H9 (cell line): ENCODE results near the gene ZNF561. TPM values are rescaled to one million over a fixed set of nuclear protein-coding genes. Genes with fewer than 3 reads are reported as not detected.

Source experiments
- DNase-seq: peaks from one replicate; pipeline ENCODE4 v3.0.0-alpha.2; 2017
- H2AFZ ChIP-seq: one replicate; pipeline ENCODE4 v1.6.1; 2013; ENCODE audit warnings: mild to moderate bottlenecking, low read length, control low read depth, moderate library complexity
- H2AK5ac ChIP-seq: 2 replicates; pipeline ENCODE4 v1.6.1; 2013; ENCODE audit warnings: low read length, control low read depth, mixed read lengths; ENCODE audit not compliant: insufficient read length
- H2BK120ac ChIP-seq: one replicate; pipeline ENCODE4 v1.6.1; 2013; ENCODE audit warnings: low read depth, mild to moderate bottlenecking, low read length, control low read depth, inconsistent platforms; ENCODE audit not compliant: poor library complexity, severe bottlenecking
- H2BK12ac ChIP-seq: 2 replicates; pipeline ENCODE4 v1.6.1; 2013; ENCODE audit warnings: low read length, control low read depth, mixed read lengths, low read depth; ENCODE audit not compliant: insufficient read length
- H2BK15ac ChIP-seq: 2 replicates; pipeline ENCODE4 v1.6.1; 2013; ENCODE audit warnings: low read depth, low read length, control low read depth
- H2BK20ac ChIP-seq: one replicate; pipeline ENCODE4 v1.6.1; 2013; ENCODE audit warnings: low read depth, mild to moderate bottlenecking, low read length, control low read depth, inconsistent platforms; ENCODE audit not compliant: poor library complexity, severe bottlenecking
- H2BK5ac ChIP-seq: 2 replicates; pipeline ENCODE4 v1.6.1; 2013; ENCODE audit warnings: low read length, control low read depth, mixed read lengths; ENCODE audit not compliant: insufficient read length
- H3K14ac ChIP-seq: 2 replicates; pipeline ENCODE4 v1.6.1; 2013; ENCODE audit warnings: low read length, control low read depth; ENCODE audit not compliant: insufficient read depth
- H3K18ac ChIP-seq: 2 replicates; pipeline ENCODE4 v1.6.1; 2013; ENCODE audit warnings: low read depth, mild to moderate bottlenecking, mixed read lengths, low read length, control low read depth; ENCODE audit not compliant: insufficient read length
- H3K23ac ChIP-seq: 2 replicates; pipeline ENCODE4 v1.6.1; 2013; ENCODE audit warnings: low read length, control low read depth, mixed read lengths, low read depth; ENCODE audit not compliant: insufficient read length
- H3K23me2 ChIP-seq: 2 replicates; pipeline ENCODE4 v1.6.1; 2013; ENCODE audit warnings: low read depth, mild to moderate bottlenecking, mixed read lengths, low read length, control low read depth; ENCODE audit not compliant: insufficient read length, poor library complexity, severe bottlenecking
- H3K27ac ChIP-seq: 2 replicates; pipeline ENCODE4 v1.5.1; 2013; ENCODE audit warnings: low read length, control low read depth, mixed read lengths, low read depth; ENCODE audit not compliant: insufficient read length
- H3K27me3 ChIP-seq: 2 replicates; pipeline ENCODE4 v1.6.1; 2013; ENCODE audit warnings: low read length, control low read depth, inconsistent platforms; ENCODE audit not compliant: insufficient read depth
- H3K4ac ChIP-seq: 2 replicates; pipeline ENCODE4 v1.6.1; 2013; ENCODE audit warnings: low read depth, mild to moderate bottlenecking, control low read depth, inconsistent platforms, low read length, moderate library complexity
- H3K4me1 ChIP-seq: 2 replicates; pipeline ENCODE4 v1.6.1; 2013; ENCODE audit warnings: low read length, control low read depth, inconsistent platforms; ENCODE audit not compliant: insufficient read depth
- H3K4me2 ChIP-seq: 2 replicates; pipeline ENCODE4 v1.6.1; 2013; ENCODE audit warnings: low read length, control low read depth, mixed read lengths; ENCODE audit not compliant: insufficient read length, insufficient read depth
- H3K56ac ChIP-seq: 2 replicates; pipeline ENCODE4 v1.6.1; 2013; ENCODE audit warnings: low read depth, mild to moderate bottlenecking, mixed read lengths, low read length, control low read depth; ENCODE audit not compliant: insufficient read length
- H3K79me1 ChIP-seq: 2 replicates; pipeline ENCODE4 v1.6.1; 2013; ENCODE audit warnings: low read depth, mild to moderate bottlenecking, moderate library complexity, low read length, control low read depth, inconsistent platforms; ENCODE audit not compliant: insufficient read depth, poor library complexity, severe bottlenecking
- H3K79me2 ChIP-seq: 2 replicates; pipeline ENCODE4 v1.6.1; 2013; ENCODE audit warnings: low read length, control low read depth, inconsistent platforms; ENCODE audit not compliant: insufficient read depth
- H3K9ac ChIP-seq: 2 replicates; pipeline ENCODE4 v1.6.1; 2013; ENCODE audit warnings: low read length, control low read depth, mixed read lengths; ENCODE audit not compliant: insufficient read length; ENCODE audit errors: extremely low read depth
- H3K9me3 ChIP-seq: one replicate; pipeline ENCODE4 v1.6.1; 2013; ENCODE audit warnings: low read depth, low read length, inconsistent platforms; ENCODE audit not compliant: control insufficient read depth
- H3T11ph ChIP-seq: one replicate; pipeline ENCODE4 v1.6.1; 2013; ENCODE audit warnings: mild to moderate bottlenecking, low read length, control low read depth, inconsistent platforms
- H4K20me1 ChIP-seq: one replicate; pipeline ENCODE4 v1.6.1; 2013; ENCODE audit not compliant: control insufficient read depth, insufficient read length, insufficient read depth
- H4K5ac ChIP-seq: 2 replicates; pipeline ENCODE4 v1.6.1; 2013; ENCODE audit warnings: low read depth, mild to moderate bottlenecking, mixed read lengths, low read length, control low read depth; ENCODE audit not compliant: insufficient read length
- H4K8ac ChIP-seq: replicated peaks from 2 replicates; pipeline ENCODE4 v1.6.1; 2013; ENCODE audit warnings: low read length, control low read depth, mixed read lengths, low read depth; ENCODE audit not compliant: insufficient read length
- H4K91ac ChIP-seq: 2 replicates; pipeline ENCODE4 v1.6.1; 2013; ENCODE audit warnings: low read depth, mild to moderate bottlenecking, moderate library complexity, mixed read lengths, low read length, control low read depth; ENCODE audit not compliant: insufficient read length
- H3K27ac Mint-ChIP-seq, 3 experiments: 2 replicates in 2 of 3; 3 replicates in 1 of 3; pipeline ENCODE4 v1.8.0; 2020 to 2021; ENCODE audit warnings: mixed read lengths in 3 of 3, mild to moderate bottlenecking in 1 of 3, moderate library complexity in 1 of 3
- H3K27me3 Mint-ChIP-seq: 2 replicates; pipeline ENCODE4 v1.8.0; 2021; ENCODE audit warnings: low read depth, mild to moderate bottlenecking, moderate library complexity, mixed read lengths
- H3K36me3 Mint-ChIP-seq, 3 experiments: 2 replicates in 2 of 3; 3 replicates in 1 of 3; pipeline ENCODE4 v1.8.0; 2020 to 2021; ENCODE audit warnings: low read depth in 3 of 3, mixed read lengths in 3 of 3; ENCODE audit not compliant: insufficient read depth in 1 of 3
- H3K4me1 Mint-ChIP-seq, 2 experiments: 2 replicates each; pipeline ENCODE4 v1.8.0; 2020; ENCODE audit warnings: mixed read lengths in 2 of 2
- H3K4me3 Mint-ChIP-seq, 2 experiments: 2 replicates in 1 of 2; 3 replicates in 1 of 2; pipeline ENCODE4 v1.8.0; 2020 to 2021; ENCODE audit warnings: mild to moderate bottlenecking in 2 of 2, mixed read lengths in 2 of 2, moderate library complexity in 1 of 2
- H3K9me3 Mint-ChIP-seq, 2 experiments: 2 replicates in 1 of 2; 3 replicates in 1 of 2; pipeline ENCODE4 v1.8.0; 2020; ENCODE audit warnings: mild to moderate bottlenecking in 2 of 2, mixed read lengths in 2 of 2, moderate library complexity in 1 of 2
- CTCF ChIP-seq: fragments of 200-600 bp; sonication (generic); conservative IDR thresholded peaks from 3 replicates; pipeline ENCODE4 v1.8.0; 2021; ENCODE audit warnings: antibody characterized with exemption, mild to moderate bottlenecking
- WGBS: extraction: QIAGEN DNeasy Blood & Tissue Kit; methylation state at CpG from one replicate; pipeline ENCODE4 v1.1.7; 2013; ENCODE audit warnings: missing lambda C conversion rate, low lambda C conversion rate, mixed read lengths; ENCODE audit not compliant: insufficient read length; ENCODE audit errors: extremely low coverage; 5-methylcytosine and 5-hydroxymethylcytosine counted together
- total RNA-seq: library from RNA; stranded (reverse); gene quantifications from 2 replicates; pipeline ENCODE4 v1.2.1, GENCODE V29; 2021

Gene ZNF561
- total RNA-seq, 1 experiment from 2014 or later: 50.8 TPM

DNA sequence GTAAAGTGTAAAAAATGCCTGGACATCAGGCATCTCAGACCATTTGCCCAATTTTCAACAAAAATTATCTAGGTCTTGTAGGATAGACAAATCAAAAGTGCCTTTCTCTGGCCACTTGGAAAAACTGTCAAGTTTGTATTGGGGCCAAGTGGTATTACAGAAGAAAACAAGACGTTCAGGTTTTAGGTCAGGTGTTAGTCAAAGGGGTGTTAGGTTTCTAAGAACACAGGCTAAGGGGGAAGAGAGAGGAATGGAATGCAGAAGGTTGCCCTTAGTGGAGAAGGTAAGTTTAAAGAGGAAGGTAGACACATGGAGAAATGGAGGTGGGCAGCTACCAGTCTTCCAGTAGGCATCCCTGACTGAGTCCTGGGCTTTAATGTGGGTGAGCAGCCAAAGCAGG is 19.9 kb upstream of the ZNF561 start:
- H3K79me1 ChIP-seq: no peaks in the 10 kb centered on the region
- H3K27me3 ChIP-seq: no peaks in the 10 kb centered on the region
- Mint-ChIP-seq H3K4me3 (no peak overlapping the region), H3K4me1 (no peaks in the 10 kb centered on the region), H3K27ac (no peak overlapping the region), H3K9me3 (peaks cover 19 to 22% of the 10 kb centered on the region in 2 experiments), H3K36me3 (peaks cover 9 to 33% (median 11%) of the 10 kb centered on the region in 3 experiments), H3K27me3 (peaks cover 2% of the 10 kb centered on the region; the same call in 1 of the 2 replicates)
- no peak overlapping the region for H4K91ac ChIP-seq
- H3K4ac ChIP-seq: no peak overlapping the region
- H3K56ac ChIP-seq: no peak overlapping the region
- no peak overlapping the region for H4K8ac ChIP-seq
- no peak overlapping the region for H4K5ac ChIP-seq
- no peak overlapping the region for H3K18ac ChIP-seq
- H3T11ph ChIP-seq: no peak overlapping the region
- no peak for DNase-seq
- no peak overlapping the region for H2BK15ac ChIP-seq
- no peak for TF ChIP-seq CTCF
- no peaks in the 10 kb centered on the region for H3K79me2 ChIP-seq
- H3K14ac ChIP-seq: no peak overlapping the region
- no CpG with 5 or more reads among the region's 1 CpG for WGBS
- no peak overlapping the region for H3K9ac ChIP-seq
- H2BK12ac ChIP-seq: no peak overlapping the region
- no peaks in the 10 kb centered on the region for H4K20me1 ChIP-seq
- H2AK5ac ChIP-seq: no peak overlapping the region
- no peak overlapping the region for H3K27ac ChIP-seq
- no peak overlapping the region for H3K4me2 ChIP-seq
- no peak overlapping the region for H2BK5ac ChIP-seq
- no peaks in the 10 kb centered on the region for H3K4me1 ChIP-seq
- H3K9me3 ChIP-seq: peaks cover 21% of the 10 kb centered on the region
- H3K23ac ChIP-seq: no peak overlapping the region
- no peak overlapping the region for H2BK20ac ChIP-seq
- H3K23me2 ChIP-seq: no peaks in the 10 kb centered on the region
- no peak overlapping the region for H2BK120ac ChIP-seq
- no peak overlapping the region for H2AFZ ChIP-seq
